GM12891 (cell line): ENCODE measurements around the gene RTF2.

Experiments
- PAX5 ChIP-seq: IDR thresholded peaks from 2 replicates; pipeline ENCODE4 v1.6.1; 2011; ENCODE audit warnings: low read length, moderate library complexity, mild to moderate bottlenecking; ENCODE audit not compliant: insufficient read depth, severe bottlenecking
- POLR2A ChIP-seq: IDR thresholded peaks from 2 replicates; pipeline ENCODE4 v1.6.1; 2011; ENCODE audit warnings: low read depth, low read length, control low read depth
- POLR2AphosphoS5 ChIP-seq: IDR thresholded peaks from 2 replicates; pipeline ENCODE4 v1.6.1; 2011; ENCODE audit warnings: low read depth, low read length, control low read depth
- POU2F2 ChIP-seq: IDR thresholded peaks from 2 replicates; pipeline ENCODE4 v1.6.1; 2011; ENCODE audit warnings: low read depth, mild to moderate bottlenecking, control low read depth, low read length, moderate library complexity
- SPI1 ChIP-seq: IDR thresholded peaks from 2 replicates; pipeline ENCODE4 v1.6.1; 2011; ENCODE audit warnings: low read depth, low read length, control low read depth
- TAF1 ChIP-seq: IDR thresholded peaks from 2 replicates; pipeline ENCODE4 v1.6.1; 2011; ENCODE audit warnings: low read depth, low read length, control low read depth

- TF ChIP-seq SPI1 = 0 out of 2 replicates have a peak, but pooled peaks have one; percentile 3
- TF ChIP-seq POLR2A = no peak
- TF ChIP-seq POLR2AphosphoS5 = no peak
- TF ChIP-seq POU2F2 = no peak
- no peak for TF ChIP-seq PAX5
- TF ChIP-seq TAF1 = no peak
Observed at GRCh38 chr20:56463428-56463827, 5.0 kb upstream of the RTF2 start.
